Ovary (tissue), 9 donors: ENCODE measurements around the gene RIMBP3C. TPM values are rescaled to one million over a fixed set of nuclear protein-coding genes. Genes with fewer than 3 reads are reported as not detected.
"Not testable (repeated sequence)": the region's sequence is repeated elsewhere in the genome, so short reads cannot be mapped to it uniquely, and the experiment has no call there.

ENCODE experiments used
- DNase-seq, 5 donors: peaks; one replicate each; pipeline ENCODE4 v3.0.0-alpha.2; 2019 to 2020
- H3K27ac ChIP-seq, 2 donors: fragments of 200-600 bp; one replicate each; pipeline versions ENCODE4 v1.5.1 to v1.8.0; 2019 to 2022
- H3K27me3 ChIP-seq: fragments of 200-600 bp; one replicate; pipeline ENCODE4 v1.8.0; 2022
- H3K36me3 ChIP-seq: fragments of 200-600 bp; sonication (generic); one replicate; pipeline ENCODE4 v1.5.1; 2019
- H3K4me1 ChIP-seq: one replicate; pipeline ENCODE4 v1.8.1; 2013; ENCODE audit warnings: mild to moderate bottlenecking, moderate library complexity; ENCODE audit not compliant: insufficient read depth
- H3K4me3 ChIP-seq: fragments of 200-600 bp; sonication (generic); one replicate; pipeline ENCODE4 v1.5.1; 2017
- H3K9me3 ChIP-seq, 2 donors: fragments of 200-600 bp in 1 of 2; sonication (generic) in 1 of 2; one replicate each; pipeline versions ENCODE4 v1.5.1 to v1.8.1; 2013 to 2019; ENCODE audit warnings: mild to moderate bottlenecking in 1 of 2, moderate library complexity in 1 of 2
- CTCF ChIP-seq, 3 donors: fragments of 450-650 bp in 2 of 3; fragments of 200-600 bp in 1 of 3; IDR thresholded peaks; one replicate each; pipeline versions ENCODE4 v1.5.1 to v1.8.0; 2016 to 2022; ENCODE audit warnings: antibody characterized with exemption in 3 of 3, mild to moderate bottlenecking in 1 of 3
- EP300 ChIP-seq: sonication (generic); formaldehyde crosslinking; IDR thresholded peaks from one replicate; pipeline ENCODE4 v1.6.1; 2017; ENCODE audit warnings: antibody characterized with exemption
- POLR2A ChIP-seq: fragments of 450-650 bp; IDR thresholded peaks from one replicate; pipeline ENCODE4 v1.6.1; 2017; ENCODE audit warnings: antibody characterized with exemption, mild to moderate bottlenecking, moderate library complexity
- WGBS, 3 donors: extraction: QIAGEN DNeasy Blood & Tissue Kit in 1 of 3; methylation state at CpG; one replicate each; pipeline versions ENCODE4 v1.1.5 to v1.1.7; 2013 to 2017; 5-methylcytosine and 5-hydroxymethylcytosine counted together
- intact Hi-C, 4 donors: fragments of 100-400 bp; cut with DNase I; formaldehyde crosslinking; loops; one replicate each; pipeline versions ENCODE4 v1.11.0 to v1.15.1; 2022 to 2023
- polyA plus RNA-seq, 2 donors: library from polyadenylated mRNA; stranded (reverse); fragments of 200-250 nt in 1 of 2; fragments of 350-450 nt in 1 of 2; fragmentation: Illumina TruSeq in 1 of 2; extraction: RNeasy Lipid Tissue Mini Kit (QIAGEN cat#74804) in 1 of 2; gene quantifications; one replicate each; pipeline ENCODE4 v1.2.3, GENCODE V29; 2013 to 2014
- total RNA-seq, 7 donors: library from RNA; depleted of rRNA in 2 of 7; stranded (reverse); fragments of >200 nt in 2 of 7; fragmentation: NEBNext Ultra II Directional in 3 of 7; extraction: Animal tissue kit (Norgen Biotek cat#: 25700) in 3 of 7; gene quantifications; one replicate each; pipeline versions ENCODE4 v1.1.0 to v1.2.4, GENCODE V29; 2016 to 2023
- donor health status: DM: no; HTN: no; CAD: no; lungs with moderate emphysema.
- donor health status: DM: no; HTN: no; CAD: no.
- donor health status: Bipolar disorder and iron deficiency.
- donor health status: DM: yes; HTN: yes; CAD: no.
- donor health status: DM: no; HTN: no; CAD: no.
- donor health status: DM: yes; HTN: yes; CAD: no.

Gene RIMBP3C
- total and polyA plus RNA-seq, 9 donors = 0.04 to 0.25 (median 0.15) TPM; not detected in 4

DNA sequence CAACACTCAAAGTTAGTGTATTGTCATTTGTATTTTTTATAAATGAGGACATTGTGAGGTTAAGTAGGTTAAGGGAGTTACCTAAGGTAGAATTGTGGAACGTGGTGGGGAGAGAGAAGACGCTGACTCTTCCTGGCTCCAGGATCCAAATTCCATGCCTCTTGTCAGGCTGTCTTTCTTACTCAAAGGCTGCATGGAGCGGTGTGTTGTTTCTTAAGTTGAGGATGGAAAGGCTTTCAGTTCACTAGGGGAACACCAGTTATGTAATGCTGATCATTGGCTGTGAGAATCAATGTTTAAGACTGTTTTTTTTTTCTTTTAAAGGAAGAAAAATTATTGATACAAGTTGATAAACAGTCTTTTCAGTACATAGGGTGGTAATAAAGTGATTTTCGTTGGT lies 19.1 kb upstream of the RIMBP3C start:
- TF ChIP-seq POLR2A = no peak
- intact Hi-C loops = no loop called here
- Histone ChIP-seq H3K4me1 (peaks cover 22% of the 10 kb centered on the region), H3K27ac (no peak overlapping the region), H3K36me3 (no peaks in the 10 kb centered on the region), H3K27me3 (no peaks in the 10 kb centered on the region), H3K4me3 (no peak overlapping the region), H3K9me3 (no peaks in the 10 kb centered on the region)
- no peak for DNase-seq
- WGBS, 3 donors = 51 to 60% (median 56%) methylated on average over 4 of the region's 4 CpGs

GRCh38 chr22:21569459-21570170 lies 18.4 kb upstream of the RIMBP3C start:
- H3K27me3 ChIP-seq = no peaks in the 10 kb centered on the region
- intact Hi-C loops = no loop called here

GRCh38 chr22:21569076-21569427 lies 17.8 kb upstream of the RIMBP3C start:
- intact Hi-C loops = not testable (repeated sequence)

More at GRCh38 chr22:21569459-21570170, 18.4 kb upstream of the RIMBP3C start:
- TF ChIP-seq CTCF (IDR thresholded peaks at IDR 0.05) (no peak), POLR2A (no peak), EP300 (no peak)
- 64 to 74% (median 65%) methylated on average over 8 of the region's 8 CpGs for WGBS, 3 donors
- Histone ChIP-seq H3K36me3 (no peaks in the 10 kb centered on the region), H3K4me1 (peaks cover 22% of the 10 kb centered on the region), H3K4me3 (no peak overlapping the region), H3K27ac (no peak overlapping the region), H3K9me3 (no peaks in the 10 kb centered on the region)
- no peak for DNase-seq

GRCh38 chr22:21568347-21569075 lies 17.2 kb upstream of the RIMBP3C start:
- no peak for DNase-seq
- peaks cover 16% of the 10 kb centered on the region for H3K4me1 ChIP-seq
- WGBS, 3 donors = 1 to 2% (median 1%) methylated on average over 26 of the region's 26 CpGs
- H3K27ac ChIP-seq = peak overlapping the region; percentile 64 to 92
- H3K4me3 ChIP-seq = peak overlapping the region; percentile 53
- intact Hi-C loops = no loop called here
- TF ChIP-seq CTCF (IDR thresholded peaks at IDR 0.05) = no peak
- no peak for TF ChIP-seq EP300
- no peak for TF ChIP-seq POLR2A
- H3K27me3 ChIP-seq = no peaks in the 10 kb centered on the region
- H3K9me3 ChIP-seq = no peaks in the 10 kb centered on the region
- H3K36me3 ChIP-seq = no peaks in the 10 kb centered on the region

More at GRCh38 chr22:21569076-21569427, 17.8 kb upstream of the RIMBP3C start:
- H3K4me3 ChIP-seq = peak overlapping the region; percentile 53
- H3K36me3 ChIP-seq, H3K27ac ChIP-seq, H3K27me3 ChIP-seq, DNase-seq, H3K9me3 ChIP-seq: not testable (repeated sequence)
- H3K4me1 ChIP-seq = peaks cover 18% of the 10 kb centered on the region
- 33 to 47% (median 35%) methylated on average over 12 of the region's 12 CpGs for WGBS, 3 donors

GRCh38 chr22:21567456-21568346 lies 16.4 kb upstream of the RIMBP3C start, which contains the start of gene UBE2L3:
TSS of gene UBE2L3 (plus strand) at chr22:21567714. CDS start at chr22:21567745, 31 bp downstream.
- Histone ChIP-seq H3K36me3 (no peaks in the 10 kb centered on the region), H3K4me3 (peak within 1 kb of the TSS; percentile 53), H3K9me3 (no peaks in the 10 kb centered on the region), H3K4me1 (peaks cover 10% of the 10 kb centered on the region), H3K27me3 (no peaks in the 10 kb centered on the region), H3K27ac (peak within 1 kb of the TSS; percentile 64 to 92)
- intact Hi-C loops = no loop called here
- peak; percentile 82 to 88 (median 85) for DNase-seq
- peak; percentile 55 for TF ChIP-seq POLR2A
- TF ChIP-seq CTCF (IDR thresholded peaks at IDR 0.05) = no peak
- 0 to 1% (median 1%) methylated on average over 76 to 85 of the region's 85 CpGs for WGBS, 3 donors
